ENCODE measurements around the gene FBXL7.

Gene FBXL7

GRCh38 chr5:15564523-15564922 is 64.5 kb downstream of the FBXL7 start:
- Histone ChIP-seq H3K36me3 (replicated peaks; ENCODE audit: low read depth, low read length) (no peaks in the 10 kb centered on the region), H2AFZ (ENCODE audit: low read depth, low read length) (no peak overlapping the region), H3K4me3 (ENCODE audit: low read length) (no peak overlapping the region), H4K20me1 (ENCODE audit: insufficient read depth, low read length) (no peaks in the 10 kb centered on the region), H3K4me2 (ENCODE audit: low read length) (no peak overlapping the region), H3K9me3 (ENCODE audit: insufficient read depth, low read length) (no peaks in the 10 kb centered on the region), H3K4me1 (ENCODE audit: low read length) (no peaks in the 10 kb centered on the region), H3K27ac (ENCODE audit: low read length) (no peak overlapping the region), H3K9ac (ENCODE audit: low read length) (no peak overlapping the region), H3K79me2 (ENCODE audit: low read length) (no peaks in the 10 kb centered on the region), H3K27me3 (ENCODE audit: low read depth, low read length) (no peaks in the 10 kb centered on the region)
- no peak for TF ChIP-seq CTCF (IDR thresholded peaks at IDR 0.05; ENCODE audit: low read depth, low read length)
- no peak for TF ChIP-seq EZH2phosphoT487 (IDR thresholded peaks at IDR 0.05; ENCODE audit: low read depth)

GRCh38 chr5:15564957-15565356 is 65.0 kb downstream of the FBXL7 start:
- H3K4me2 ChIP-seq (ENCODE audit: low read length) = no peak overlapping the region
- H3K36me3 ChIP-seq (replicated peaks; ENCODE audit: low read depth, low read length) = no peaks in the 10 kb centered on the region
- no peak overlapping the region for H2AFZ ChIP-seq (ENCODE audit: low read depth, low read length)
- H4K20me1 ChIP-seq (ENCODE audit: insufficient read depth, low read length) = no peaks in the 10 kb centered on the region
- no peak for TF ChIP-seq EZH2phosphoT487 (IDR thresholded peaks at IDR 0.05; ENCODE audit: low read depth)
- no peak for TF ChIP-seq CTCF (IDR thresholded peaks at IDR 0.05; ENCODE audit: low read depth, low read length)
- H3K79me2 ChIP-seq (ENCODE audit: low read length) = no peaks in the 10 kb centered on the region
- no peaks in the 10 kb centered on the region for H3K27me3 ChIP-seq (ENCODE audit: low read depth, low read length)
- no peaks in the 10 kb centered on the region for H3K9me3 ChIP-seq (ENCODE audit: insufficient read depth, low read length)
- H3K9ac ChIP-seq (ENCODE audit: low read length) = no peak overlapping the region
- H3K4me3 ChIP-seq (ENCODE audit: low read length) = no peak overlapping the region
- H3K4me1 ChIP-seq (ENCODE audit: low read length) = no peaks in the 10 kb centered on the region
- H3K27ac ChIP-seq (ENCODE audit: low read length) = no peak overlapping the region

- no peak overlapping the region for H3K4me3 ChIP-seq (ENCODE audit: low read length)
- H3K9ac ChIP-seq (ENCODE audit: low read length) = no peak overlapping the region
- H3K27me3 ChIP-seq (ENCODE audit: low read depth, low read length) = no peaks in the 10 kb centered on the region
- no peak overlapping the region for H3K4me2 ChIP-seq (ENCODE audit: low read length)
- H3K36me3 ChIP-seq (replicated peaks; ENCODE audit: low read depth, low read length) = no peaks in the 10 kb centered on the region
- H3K79me2 ChIP-seq (ENCODE audit: low read length) = no peaks in the 10 kb centered on the region
- H4K20me1 ChIP-seq (ENCODE audit: insufficient read depth, low read length) = no peaks in the 10 kb centered on the region
- no peak overlapping the region for H3K27ac ChIP-seq (ENCODE audit: low read length)
- no peaks in the 10 kb centered on the region for H3K4me1 ChIP-seq (ENCODE audit: low read length)
- H3K9me3 ChIP-seq (ENCODE audit: insufficient read depth, low read length) = no peaks in the 10 kb centered on the region
- H2AFZ ChIP-seq (ENCODE audit: low read depth, low read length) = no peak overlapping the region
- TF ChIP-seq CTCF (IDR thresholded peaks at IDR 0.05; ENCODE audit: low read depth, low read length) (no peak), EZH2phosphoT487 (IDR thresholded peaks at IDR 0.05; ENCODE audit: low read depth) (no peak)
Observed at GRCh38 chr5:15566306-15566705, 66.3 kb downstream of the FBXL7 start.

- Histone ChIP-seq H3K79me2 (ENCODE audit: low read length) (no peaks in the 10 kb centered on the region), H3K9ac (ENCODE audit: low read length) (no peak overlapping the region), H3K27ac (ENCODE audit: low read length) (no peak overlapping the region), H3K4me2 (ENCODE audit: low read length) (no peak overlapping the region), H3K9me3 (ENCODE audit: insufficient read depth, low read length) (no peaks in the 10 kb centered on the region), H3K4me1 (ENCODE audit: low read length) (no peaks in the 10 kb centered on the region), H3K36me3 (replicated peaks; ENCODE audit: low read depth, low read length) (no peaks in the 10 kb centered on the region), H4K20me1 (ENCODE audit: insufficient read depth, low read length) (no peaks in the 10 kb centered on the region), H3K4me3 (ENCODE audit: low read length) (no peak overlapping the region), H2AFZ (ENCODE audit: low read depth, low read length) (no peak overlapping the region), H3K27me3 (ENCODE audit: low read depth, low read length) (no peaks in the 10 kb centered on the region)
- TF ChIP-seq EZH2phosphoT487 (IDR thresholded peaks at IDR 0.05; ENCODE audit: low read depth) (no peak), CTCF (IDR thresholded peaks at IDR 0.05; ENCODE audit: low read depth, low read length) (no peak)
Observed at GRCh38 chr5:15566789-15567188, 66.8 kb downstream of the FBXL7 start.

Data from OCI-LY3 (cell line).